Anterior cingulate cortex (tissue), 58 donors: ENCODE measurements around the gene MVD.
"Not testable (repeated sequence)": the region's sequence is repeated elsewhere in the genome, so short reads cannot be mapped to it uniquely, and the experiment has no call there.

Source experiments
- DNase-seq, 58 donors: peaks; one replicate each; lab custom pipeline; 2025; lab: John Stamatoyannopoulos, UW

MVD gene

GRCh38 chr16:88685156-88686061 is 22.5 kb upstream of the MVD start:
- peak in 4 of 58 donors; percentile 19 to 31 (median 25) for DNase-seq

- no peak for DNase-seq
Measured at GRCh38 chr16:88684569-88685155, 21.8 kb upstream of the MVD start.

GRCh38 chr16:88681709-88682451 is 19.0 kb upstream of the MVD start:
- DNase-seq: peak in 47 of 58 donors; percentile 14 to 86 (median 54)

- DNase-seq: no peak
Measured at GRCh38 chr16:88681084-88681680, 18.3 kb upstream of the MVD start.

GRCh38 chr16:88680554-88681083 is 17.7 kb upstream of the MVD start:
- DNase-seq: no peak

- DNase-seq: peak in 1 of 58 donors; percentile 27
Measured at GRCh38 chr16:88678224-88678979, 15.5 kb upstream of the MVD start.

- no peak for DNase-seq
Measured at GRCh38 chr16:88677721-88678120, 14.8 kb upstream of the MVD start.

GRCh38 chr16:88676502-88677242 is 13.8 kb upstream of the MVD start:
- no peak for DNase-seq

- DNase-seq: no peak
Measured at GRCh38 chr16:88673716-88674379, 11.0 kb upstream of the MVD start.

GRCh38 chr16:88672776-88673175 is 9.9 kb upstream of the MVD start:
- no peak for DNase-seq

GRCh38 chr16:88671806-88672205 is 8.9 kb upstream of the MVD start:
- DNase-seq: no peak

GRCh38 chr16:88669980-88670379 is 7.1 kb upstream of the MVD start:
- DNase-seq: no peak

- DNase-seq: not testable (repeated sequence)
Measured at GRCh38 chr16:88669493-88669892, 6.6 kb upstream of the MVD start.

GRCh38 chr16:88667461-88667860 is 4.6 kb upstream of the MVD start:
- no peak for DNase-seq

- DNase-seq: no peak
Measured at GRCh38 chr16:88665570-88665969, 2.7 kb upstream of the MVD start.

GRCh38 chr16:88665148-88665547 is 2.3 kb upstream of the MVD start:
- DNase-seq: peak in 1 of 58 donors; percentile 1

GRCh38 chr16:88662222-88662842 is 559 bp downstream of the MVD start:
- peak in 1 of 58 donors; percentile 46 for DNase-seq

- peak in 1 of 58 donors; percentile 16 for DNase-seq
Measured at GRCh38 chr16:88661468-88661867, 1.4 kb downstream of the MVD start.
